Stomach (tissue), 9 donors: Measurements from ENCODE around the gene MYO10. TPM values are rescaled to one million over a fixed set of nuclear protein-coding genes. Genes with fewer than 3 reads are reported as not detected.
"Not testable (repeated sequence)": the region's sequence is repeated elsewhere in the genome, so short reads cannot be mapped to it uniquely, and the experiment has no call there.

Source experiments
- DNase-seq, 2 donors: peaks; one replicate each; pipeline versions ENCODE4 v3.0.0 to v3.0.0-alpha.2; 2013 to 2019
- H3K27ac ChIP-seq, 5 donors: fragments of 200-600 bp in 4 of 5; sonication (generic) in 4 of 5; one replicate each; pipeline ENCODE4 v1.5.1; 2013 to 2019; ENCODE audit warnings: mild to moderate bottlenecking in 1 of 5, moderate library complexity in 1 of 5
- H3K27me3 ChIP-seq, 3 donors: fragments of 200-600 bp; sonication (generic); one replicate each; pipeline ENCODE4 v1.5.1; 2017 to 2019; ENCODE audit warnings: mixed run types in 1 of 3
- H3K36me3 ChIP-seq, 4 donors: fragments of 200-600 bp; sonication (generic); 1 replicate in 3 of 4; 2 replicates in 1 of 4; pipeline ENCODE4 v1.5.1; 2016 to 2019
- H3K4me1 ChIP-seq, 4 donors: fragments of 200-600 bp; sonication (generic); one replicate each; pipeline ENCODE4 v1.5.1; 2016 to 2019
- H3K4me3 ChIP-seq, 4 donors: fragments of 200-600 bp; sonication (generic) in 3 of 4; one replicate each; pipeline ENCODE4 v1.5.1; 2016 to 2019; ENCODE audit warnings: mild to moderate bottlenecking in 1 of 4
- H3K9me3 ChIP-seq, 4 donors: fragments of 200-600 bp; sonication (generic); one replicate each; pipeline ENCODE4 v1.5.1; 2016 to 2019
- CTCF ChIP-seq, 7 experiments: fragments of 450-650 bp in 4 of 7; fragments of 200-600 bp in 3 of 7; sonication (generic) in 3 of 7; IDR thresholded peaks; one replicate each; pipeline ENCODE4 v1.5.1; 2016 to 2019; ENCODE audit warnings: antibody characterized with exemption in 7 of 7, control low read depth in 2 of 7, mild to moderate bottlenecking in 1 of 7
- EP300 ChIP-seq: sonication (generic); formaldehyde crosslinking; IDR thresholded peaks from one replicate; pipeline ENCODE4 v1.6.1; 2017; ENCODE audit warnings: antibody characterized with exemption
- POLR2A ChIP-seq, 4 donors: fragments of 450-650 bp; IDR thresholded peaks; one replicate each; pipeline ENCODE4 v1.6.1; 2016; ENCODE audit warnings: antibody characterized with exemption in 4 of 4, control low read depth in 2 of 4, mild to moderate bottlenecking in 1 of 4, moderate library complexity in 1 of 4
- POLR2AphosphoS5 ChIP-seq, 3 donors: sonication (generic); formaldehyde crosslinking; IDR thresholded peaks; one replicate each; pipeline ENCODE4 v1.6.1; 2016; ENCODE audit warnings: antibody characterized with exemption in 3 of 3
- WGBS, 5 donors: extraction: QIAGEN DNeasy Blood & Tissue Kit in 3 of 5; methylation state at CpG; one replicate each; pipeline versions ENCODE4 v1.1.5 to v1.1.7; 2013 to 2018; 5-methylcytosine and 5-hydroxymethylcytosine counted together
- intact Hi-C: fragments of 100-400 bp; cut with DNase I; formaldehyde crosslinking; loops from one replicate; pipeline ENCODE4 v1.15.1; 2023; ENCODE audit warnings: low total_unique reads
- polyA plus RNA-seq, 3 donors: library from polyadenylated mRNA; stranded (reverse); fragments of 200-250 nt; gene quantifications; one replicate each; pipeline ENCODE4 v1.2.3, GENCODE V29; 2013
- total RNA-seq, 5 donors: library from RNA; depleted of rRNA; stranded (reverse); fragments of >200 nt; gene quantifications; one replicate each; pipeline versions ENCODE4 v1.1.0 to v1.2.3, GENCODE V29; 2014 to 2016
- donor health status: healthy with polysubstance abuse.
- donor health status: Bipolar disorder and iron deficiency.
- donor health status: healthy.

MYO10 gene
- total and polyA plus RNA-seq, 8 donors: 6.8 to 233 (median 76.5) TPM

- H3K36me3 ChIP-seq: peaks cover 6 to 12% (median 11%) of the 10 kb centered on the region in 4 donors
- TF ChIP-seq POLR2A (IDR thresholded peaks at IDR 0.05): no peak
- TF ChIP-seq EP300: no peak
- TF ChIP-seq POLR2AphosphoS5 (IDR thresholded peaks at IDR 0.05): no peak
- no peak for TF ChIP-seq CTCF (IDR thresholded peaks at IDR 0.05)
- H3K9me3 ChIP-seq: no peaks in the 10 kb centered on the region
- no peak for DNase-seq
- WGBS, 5 donors: 56 to 75% (median 66%) methylated on average over 1 of the region's 1 CpG
- H3K27me3 ChIP-seq: no peaks in the 10 kb centered on the region
- H3K27ac ChIP-seq: no peak overlapping the region
- H3K4me3 ChIP-seq: no peak overlapping the region
- intact Hi-C loops: no loop called here
- H3K4me1 ChIP-seq: no peaks in the 10 kb centered on the region
These were observed 276.6 kb downstream of the MYO10 start for GRCh38 chr5:16659536-16659935.

GRCh38 chr5:16656561-16657191 is 279.4 kb downstream of the MYO10 start:
- intact Hi-C loops: no loop called here
- H3K4me1 ChIP-seq: no peaks in the 10 kb centered on the region
- no peak overlapping the region for H3K27ac ChIP-seq
- no peaks in the 10 kb centered on the region for H3K36me3 ChIP-seq
- no peak overlapping the region for H3K4me3 ChIP-seq
- 63 to 80% (median 74%) methylated on average over 2 of the region's 2 CpGs for WGBS, 5 donors
- no peak for DNase-seq
- no peak for TF ChIP-seq POLR2A (IDR thresholded peaks at IDR 0.05)
- TF ChIP-seq EP300: no peak
- TF ChIP-seq CTCF (IDR thresholded peaks at IDR 0.05): no peak
- no peak for TF ChIP-seq POLR2AphosphoS5 (IDR thresholded peaks at IDR 0.05)
- no peaks in the 10 kb centered on the region for H3K9me3 ChIP-seq
- H3K27me3 ChIP-seq: no peaks in the 10 kb centered on the region

GRCh38 chr5:16654647-16655334 is 281.3 kb downstream of the MYO10 start:
- Histone ChIP-seq H3K27ac (no peak overlapping the region), H3K27me3 (no peaks in the 10 kb centered on the region), H3K9me3 (no peaks in the 10 kb centered on the region), H3K4me1 (no peaks in the 10 kb centered on the region), H3K36me3 (no peaks in the 10 kb centered on the region), H3K4me3 (no peak overlapping the region)
- no peak for DNase-seq
- TF ChIP-seq POLR2A (IDR thresholded peaks at IDR 0.05) (no peak), CTCF (IDR thresholded peaks at IDR 0.05) (no peak), POLR2AphosphoS5 (IDR thresholded peaks at IDR 0.05) (no peak), EP300 (no peak)
- intact Hi-C loops: no loop called here
- WGBS, 5 donors: 41 to 67% (median 62%) methylated on average over 6 of the region's 6 CpGs

GRCh38 chr5:16648739-16649138 is 287.3 kb downstream of the MYO10 start:
- H3K27me3 ChIP-seq, H3K4me1 ChIP-seq, DNase-seq, H3K4me3 ChIP-seq, intact Hi-C loops, H3K27ac ChIP-seq, H3K9me3 ChIP-seq, H3K36me3 ChIP-seq: not testable (repeated sequence)
- WGBS, 5 donors: 65 to 85% (median 76%) methylated on average over 8 of the region's 8 CpGs

GRCh38 chr5:16644301-16644889 is 291.7 kb downstream of the MYO10 start:
- no peak overlapping the region for H3K4me3 ChIP-seq
- 84 to 95% (median 88%) methylated on average over 9 to 11 of the region's 11 CpGs for WGBS, 5 donors
- no peak for DNase-seq
- no peaks in the 10 kb centered on the region for H3K27me3 ChIP-seq
- H3K36me3 ChIP-seq: no peaks in the 10 kb centered on the region
- H3K9me3 ChIP-seq: no peaks in the 10 kb centered on the region
- no peaks in the 10 kb centered on the region for H3K4me1 ChIP-seq
- intact Hi-C loops: no loop called here
- no peak for TF ChIP-seq POLR2A (IDR thresholded peaks at IDR 0.05)
- no peak for TF ChIP-seq EP300
- no peak for TF ChIP-seq POLR2AphosphoS5 (IDR thresholded peaks at IDR 0.05)
- TF ChIP-seq CTCF (IDR thresholded peaks at IDR 0.05): no peak
- no peak overlapping the region for H3K27ac ChIP-seq
